Gastrocnemius medialis (tissue), 4 donors: Measurements from ENCODE around the gene CHSY1. TPM values are rescaled to one million over a fixed set of nuclear protein-coding genes. Genes with fewer than 3 reads are reported as not detected.

ENCODE experiments used
- ATAC-seq, 2 donors: fragments of 150-250 bp; one replicate each; pipeline ENCODE4 v1.9.1; 2016
- DNase-seq, 2 donors: peaks; one replicate each; pipeline ENCODE4 v3.0.0-alpha.2; 2019
- H3K27ac ChIP-seq, 4 donors: fragments of 200-600 bp; sonication (generic); 1 replicate in 1 of 4; 2 replicates in 3 of 4; pipeline ENCODE4 v1.5.1; 2016 to 2018; ENCODE audit warnings: mild to moderate bottlenecking in 2 of 4, moderate library complexity in 1 of 4
- H3K27me3 ChIP-seq, 3 donors: fragments of 200-600 bp; sonication (generic) in 2 of 3; 1 replicate in 1 of 3; 2 replicates in 2 of 3; pipeline versions ENCODE4 v1.5.1 to v1.6.0; 2016 to 2019; ENCODE audit warnings: mild to moderate bottlenecking in 1 of 3, moderate library complexity in 1 of 3
- H3K36me3 ChIP-seq, 2 donors: fragments of 200-600 bp; sonication (generic) in 1 of 2; one replicate each; pipeline ENCODE4 v1.5.1; 2017 to 2018
- H3K4me1 ChIP-seq, 2 donors: fragments of 200-600 bp; sonication (generic) in 1 of 2; one replicate each; pipeline ENCODE4 v1.5.1; 2016 to 2017; ENCODE audit warnings: mild to moderate bottlenecking in 2 of 2
- H3K4me3 ChIP-seq, 4 donors: fragments of 200-600 bp; sonication (generic) in 3 of 4; 1 replicate in 1 of 4; 2 replicates in 3 of 4; pipeline ENCODE4 v1.5.1; 2016 to 2019; ENCODE audit warnings: mild to moderate bottlenecking in 2 of 4
- H3K9me3 ChIP-seq, 3 donors: fragments of 200-600 bp; sonication (generic) in 2 of 3; 1 replicate in 1 of 3; 2 replicates in 2 of 3; pipeline ENCODE4 v1.5.1; 2016 to 2019
- POLR2A ChIP-seq, 2 donors: fragments of 450-650 bp; IDR thresholded peaks; one replicate each; pipeline ENCODE4 v1.6.1; 2017; ENCODE audit warnings: antibody characterized with exemption in 2 of 2, mild to moderate bottlenecking in 2 of 2, moderate library complexity in 2 of 2
- in situ Hi-C, 4 donors: fragments of 200-750 bp; cut with MboI; loops; one replicate each; pipeline versions ENCODE4 v1.15.0 to v1.8.0; 2017; ENCODE audit warnings: low sequenced_read_pairs in 4 of 4
- intact Hi-C: fragments of 100-400 bp; cut with DNase I; formaldehyde crosslinking; loops from one replicate; pipeline ENCODE4 v1.15.1; 2023; ENCODE audit warnings: low total_unique reads
- total RNA-seq, 4 donors: library from RNA; depleted of rRNA; stranded (reverse); fragments of >200 nt; gene quantifications; one replicate each; pipeline versions ENCODE4 v1.1.0 to v1.2.3, GENCODE V29; 2016
- TF ChIP-seq, protein P1 (sequence below), 5 experiments: fragments of 450-650 bp in 3 of 5; fragments of 200-600 bp in 2 of 5; sonication (generic) in 2 of 5; IDR thresholded peaks in 4 of 5; conservative IDR thresholded peaks in 1 of 5; 1 replicate in 4 of 5; 2 replicates in 1 of 5; pipeline ENCODE4 v1.5.1; 2016 to 2019; ENCODE audit warnings: antibody characterized with exemption in 5 of 5, mild to moderate bottlenecking in 3 of 5, moderate library complexity in 3 of 5

Gene CHSY1
- total RNA-seq, 4 donors from 2014 or later, result 4.6 to 8.3 (median 7.1) TPM

DNA sequence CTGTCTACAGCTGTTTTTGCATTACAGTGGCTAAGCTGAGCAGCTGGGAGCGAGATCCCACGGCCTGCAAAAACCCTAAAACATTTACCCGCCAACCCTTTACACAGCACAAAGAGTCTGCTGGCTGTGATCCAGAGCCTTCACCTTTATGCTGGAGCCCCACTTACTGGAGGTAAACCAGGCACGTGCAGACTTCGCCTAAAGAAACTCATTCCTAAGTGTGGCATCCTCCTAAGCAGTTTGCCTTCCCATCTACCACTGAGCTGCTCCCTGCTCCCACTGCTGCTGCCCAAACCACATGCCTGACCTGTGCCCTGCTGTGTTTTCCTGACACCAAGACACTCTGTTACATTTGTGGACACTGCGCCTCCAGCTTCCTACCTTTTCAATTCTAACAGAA is 53.0 kb downstream of the CHSY1 start:
- intact Hi-C loops (no loop called here), in situ Hi-C loops (no loop called here)
- H3K27ac ChIP-seq, result peak overlapping the region in 2 of 4 donors; percentile 1 to 44
- H3K27me3 ChIP-seq, result no peaks in the 10 kb centered on the region
- DNase-seq (no peak), ATAC-seq (no peak)
- H3K36me3 ChIP-seq, result no peaks in the 10 kb centered on the region
- peaks cover 43 to 49% of the 10 kb centered on the region in 2 donors for H3K4me1 ChIP-seq
- H3K9me3 ChIP-seq, result no peaks in the 10 kb centered on the region
- no peak for TF ChIP-seq POLR2A (IDR thresholded peaks at IDR 0.05)
- TF ChIP-seq, protein P1, sequence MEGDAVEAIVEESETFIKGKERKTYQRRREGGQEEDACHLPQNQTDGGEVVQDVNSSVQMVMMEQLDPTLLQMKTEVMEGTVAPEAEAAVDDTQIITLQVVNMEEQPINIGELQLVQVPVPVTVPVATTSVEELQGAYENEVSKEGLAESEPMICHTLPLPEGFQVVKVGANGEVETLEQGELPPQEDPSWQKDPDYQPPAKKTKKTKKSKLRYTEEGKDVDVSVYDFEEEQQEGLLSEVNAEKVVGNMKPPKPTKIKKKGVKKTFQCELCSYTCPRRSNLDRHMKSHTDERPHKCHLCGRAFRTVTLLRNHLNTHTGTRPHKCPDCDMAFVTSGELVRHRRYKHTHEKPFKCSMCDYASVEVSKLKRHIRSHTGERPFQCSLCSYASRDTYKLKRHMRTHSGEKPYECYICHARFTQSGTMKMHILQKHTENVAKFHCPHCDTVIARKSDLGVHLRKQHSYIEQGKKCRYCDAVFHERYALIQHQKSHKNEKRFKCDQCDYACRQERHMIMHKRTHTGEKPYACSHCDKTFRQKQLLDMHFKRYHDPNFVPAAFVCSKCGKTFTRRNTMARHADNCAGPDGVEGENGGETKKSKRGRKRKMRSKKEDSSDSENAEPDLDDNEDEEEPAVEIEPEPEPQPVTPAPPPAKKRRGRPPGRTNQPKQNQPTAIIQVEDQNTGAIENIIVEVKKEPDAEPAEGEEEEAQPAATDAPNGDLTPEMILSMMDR (IDR thresholded peaks at IDR 0.05 in 4 of 5, conservative IDR thresholded peaks at IDR 0.05 in 1 of 5), result no peak
- H3K4me3 ChIP-seq, result no peak overlapping the region

DNA sequence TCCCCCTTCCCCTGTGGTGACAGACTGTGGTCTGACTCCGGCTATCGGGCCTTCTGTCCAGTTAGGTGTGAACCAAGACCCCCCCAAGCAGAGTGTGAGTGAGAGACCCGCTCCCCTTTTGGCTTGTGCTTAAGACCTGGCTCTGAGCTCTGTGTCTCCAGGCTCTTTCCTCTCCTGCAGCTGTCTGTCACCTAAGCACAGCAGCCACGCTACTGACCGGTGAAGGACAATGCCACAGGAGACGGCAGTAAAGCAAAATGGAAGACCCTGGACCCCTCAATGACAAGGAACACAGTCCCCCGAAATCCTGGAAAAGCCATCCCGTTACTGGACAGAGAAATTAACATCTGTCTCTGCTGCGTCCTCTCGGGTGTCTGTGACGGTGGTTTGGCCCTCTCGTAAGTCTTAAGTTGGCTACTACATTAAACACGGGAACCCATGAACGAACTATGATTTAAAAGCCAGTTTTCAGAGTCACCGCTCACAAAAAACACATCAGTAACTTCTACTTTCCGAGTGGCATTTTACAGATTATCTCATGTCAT is 53.7 kb downstream of the CHSY1 start:
- peak overlapping the region in 1 of 4 donors; percentile 44 for H3K27ac ChIP-seq
- peaks cover 50 to 55% of the 10 kb centered on the region in 2 donors for H3K4me1 ChIP-seq
- TF ChIP-seq, protein P1 (IDR thresholded peaks at IDR 0.05 in 4 of 5, conservative IDR thresholded peaks at IDR 0.05 in 1 of 5), result no peak
- no peak for TF ChIP-seq POLR2A (IDR thresholded peaks at IDR 0.05)
- no peaks in the 10 kb centered on the region for H3K27me3 ChIP-seq
- H3K36me3 ChIP-seq, result no peaks in the 10 kb centered on the region
- no peak overlapping the region for H3K4me3 ChIP-seq
- in situ Hi-C loops (no loop called here), intact Hi-C loops (no loop called here)
- ATAC-seq (no peak), DNase-seq (no peak)
- H3K9me3 ChIP-seq, result no peaks in the 10 kb centered on the region

DNA sequence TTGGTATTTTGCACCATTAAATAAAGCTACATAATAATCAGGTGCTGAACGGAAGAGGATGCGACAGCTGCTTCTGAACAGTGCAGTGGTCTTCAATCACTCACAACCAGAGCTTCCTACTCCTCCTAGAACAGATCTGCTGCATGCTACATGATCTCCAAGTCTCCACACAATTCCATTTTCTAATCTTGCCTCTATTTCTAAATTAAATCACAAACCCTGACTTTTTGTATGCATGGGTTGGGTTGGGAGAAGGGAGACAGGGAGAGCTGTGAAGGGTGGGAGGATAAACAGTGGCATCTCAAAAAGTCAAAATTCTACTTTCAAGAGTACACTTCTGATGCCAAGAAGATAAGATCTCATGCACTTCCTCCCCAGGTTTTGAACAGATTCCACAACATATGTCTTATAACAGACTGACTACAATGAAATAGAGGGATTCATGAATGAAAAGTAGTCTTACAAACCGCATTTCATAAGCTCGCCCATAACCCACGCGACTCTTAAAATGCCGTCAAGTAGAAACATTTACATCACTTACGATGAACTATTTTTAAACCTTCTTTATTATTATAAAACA is 57.2 kb downstream of the CHSY1 start:
- peak overlapping the region in 1 of 4 donors; percentile 34 for H3K4me3 ChIP-seq
- no peaks in the 10 kb centered on the region for H3K27me3 ChIP-seq
- H3K4me1 ChIP-seq, result peaks cover 55 to 57% of the 10 kb centered on the region in 2 donors
- ATAC-seq (no peak), DNase-seq (no peak)
- intact Hi-C loops, result no loop called here
- no peaks in the 10 kb centered on the region for H3K9me3 ChIP-seq
- in situ Hi-C loops, result no loop called here
- peak overlapping the region in 2 of 4 donors; percentile 18 to 57 for H3K27ac ChIP-seq
- H3K36me3 ChIP-seq, result no peaks in the 10 kb centered on the region
- TF ChIP-seq POLR2A (IDR thresholded peaks at IDR 0.05), result no peak
- TF ChIP-seq, protein P1 (IDR thresholded peaks at IDR 0.05 in 4 of 5, conservative IDR thresholded peaks at IDR 0.05 in 1 of 5), result no peak

DNA sequence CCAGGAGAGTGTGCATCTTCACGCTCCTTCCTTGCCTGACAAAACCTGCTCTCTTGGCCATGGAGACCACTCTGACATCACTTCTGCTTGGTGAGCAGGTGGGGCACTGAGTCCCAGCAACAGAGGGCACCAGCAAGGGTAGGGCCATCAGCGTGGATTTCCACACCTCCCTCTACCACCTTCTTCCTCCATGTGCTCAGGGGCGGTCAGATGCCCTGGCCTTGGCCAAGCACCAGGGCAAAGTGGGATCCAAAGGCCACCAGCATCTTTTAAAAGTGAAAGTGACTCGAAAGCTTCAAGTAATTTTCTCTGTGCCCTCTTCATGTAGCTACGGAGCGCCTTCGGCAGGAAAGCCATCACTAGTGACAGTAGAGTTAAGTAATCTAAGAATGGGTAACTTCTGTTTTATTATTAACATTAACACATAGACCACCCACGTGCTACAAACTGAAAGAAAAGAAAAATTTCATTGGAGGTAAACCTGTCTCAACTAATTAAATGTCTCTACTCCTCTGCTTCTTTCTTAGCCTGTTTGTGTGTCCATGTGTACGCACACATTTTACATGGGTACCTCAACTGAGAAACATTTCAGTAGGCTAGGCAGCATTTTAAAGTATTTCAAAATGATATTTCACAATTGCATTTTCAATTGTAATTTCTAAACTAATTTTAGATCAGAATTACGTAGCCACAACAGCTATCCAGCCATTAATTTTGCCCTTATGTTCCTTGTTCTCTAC is 57.9 kb downstream of the CHSY1 start:
- ATAC-seq (no peak), DNase-seq (no peak)
- Histone ChIP-seq H3K4me1 (peaks cover 51 to 56% of the 10 kb centered on the region in 2 donors), H3K27me3 (no peaks in the 10 kb centered on the region), H3K4me3 (peak overlapping the region in 3 of 4 donors; percentile 9 to 34 (median 17)), H3K36me3 (no peaks in the 10 kb centered on the region), H3K9me3 (no peaks in the 10 kb centered on the region), H3K27ac (peak overlapping the region; percentile 51 to 66 (median 58))
- no peak for TF ChIP-seq POLR2A (IDR thresholded peaks at IDR 0.05)
- TF ChIP-seq, protein P1 (IDR thresholded peaks at IDR 0.05 in 4 of 5, conservative IDR thresholded peaks at IDR 0.05 in 1 of 5), result no peak
- intact Hi-C loops, result no loop called here
- in situ Hi-C loops, result no loop called here
